ENCODE results near the gene DGKD.

Gene DGKD

GRCh38 chr2:233336541-233336940 is 17.8 kb upstream of the DGKD start:
- DNase-seq (ENCODE audit: low read depth) = no peak

- no peak for DNase-seq (ENCODE audit: low read depth)
Observed at GRCh38 chr2:233338046-233338445, 16.2 kb upstream of the DGKD start.

- DNase-seq (ENCODE audit: low read depth) = no peak
Observed at GRCh38 chr2:233338812-233339368, 15.4 kb upstream of the DGKD start.

- no peak for DNase-seq (ENCODE audit: low read depth)
Observed at GRCh38 chr2:233339427-233339826, 14.9 kb upstream of the DGKD start.

DNA sequence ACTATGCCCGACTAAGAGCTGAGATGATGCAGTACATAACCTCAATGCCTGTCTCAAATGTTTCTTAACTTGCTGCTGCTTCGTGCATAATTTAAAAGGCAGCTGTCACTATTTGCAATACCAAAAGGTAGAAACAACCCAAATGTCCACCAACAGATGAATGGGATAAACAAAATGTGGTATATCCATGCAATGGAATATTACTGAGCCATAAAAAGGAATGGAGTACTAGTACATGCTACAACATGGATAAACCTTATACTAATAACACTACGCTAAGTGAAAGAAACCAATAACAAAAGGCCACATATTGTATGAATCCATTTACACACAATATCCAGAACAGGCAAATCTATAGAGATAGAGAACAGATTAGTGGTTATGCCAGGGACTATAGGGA is 13.0 kb upstream of the DGKD start:
- DNase-seq (ENCODE audit: low read depth) = no peak

- no peak for DNase-seq (ENCODE audit: low read depth)
Observed at GRCh38 chr2:233342301-233342700, 12.0 kb upstream of the DGKD start.

- DNase-seq (ENCODE audit: low read depth) = no peak
Observed at GRCh38 chr2:233343171-233343705, 11.1 kb upstream of the DGKD start.

GRCh38 chr2:233346376-233346775 is 7.9 kb upstream of the DGKD start:
- DNase-seq (ENCODE audit: low read depth) = no peak

DNA sequence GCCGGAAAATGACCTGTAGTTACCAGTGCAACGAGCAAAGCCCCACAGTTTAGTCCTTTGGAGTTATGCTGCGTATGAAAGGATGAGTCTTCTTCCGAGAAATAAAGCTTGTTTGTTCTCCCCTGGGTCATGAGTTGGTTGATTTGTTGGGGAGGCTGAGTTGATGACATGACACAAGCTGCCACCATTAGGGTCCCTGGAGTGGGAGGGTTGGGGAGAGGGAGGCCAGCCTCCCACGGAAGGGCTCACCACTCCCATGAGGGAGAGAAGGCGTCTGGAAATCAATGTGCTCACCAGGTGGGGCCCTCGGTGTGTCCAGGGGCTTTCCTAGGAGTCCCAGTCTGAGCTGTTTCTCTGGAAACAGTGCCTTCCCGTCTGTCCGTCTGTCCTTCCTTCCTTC is 7.4 kb upstream of the DGKD start:
- no peak for DNase-seq (ENCODE audit: low read depth)

DNA sequence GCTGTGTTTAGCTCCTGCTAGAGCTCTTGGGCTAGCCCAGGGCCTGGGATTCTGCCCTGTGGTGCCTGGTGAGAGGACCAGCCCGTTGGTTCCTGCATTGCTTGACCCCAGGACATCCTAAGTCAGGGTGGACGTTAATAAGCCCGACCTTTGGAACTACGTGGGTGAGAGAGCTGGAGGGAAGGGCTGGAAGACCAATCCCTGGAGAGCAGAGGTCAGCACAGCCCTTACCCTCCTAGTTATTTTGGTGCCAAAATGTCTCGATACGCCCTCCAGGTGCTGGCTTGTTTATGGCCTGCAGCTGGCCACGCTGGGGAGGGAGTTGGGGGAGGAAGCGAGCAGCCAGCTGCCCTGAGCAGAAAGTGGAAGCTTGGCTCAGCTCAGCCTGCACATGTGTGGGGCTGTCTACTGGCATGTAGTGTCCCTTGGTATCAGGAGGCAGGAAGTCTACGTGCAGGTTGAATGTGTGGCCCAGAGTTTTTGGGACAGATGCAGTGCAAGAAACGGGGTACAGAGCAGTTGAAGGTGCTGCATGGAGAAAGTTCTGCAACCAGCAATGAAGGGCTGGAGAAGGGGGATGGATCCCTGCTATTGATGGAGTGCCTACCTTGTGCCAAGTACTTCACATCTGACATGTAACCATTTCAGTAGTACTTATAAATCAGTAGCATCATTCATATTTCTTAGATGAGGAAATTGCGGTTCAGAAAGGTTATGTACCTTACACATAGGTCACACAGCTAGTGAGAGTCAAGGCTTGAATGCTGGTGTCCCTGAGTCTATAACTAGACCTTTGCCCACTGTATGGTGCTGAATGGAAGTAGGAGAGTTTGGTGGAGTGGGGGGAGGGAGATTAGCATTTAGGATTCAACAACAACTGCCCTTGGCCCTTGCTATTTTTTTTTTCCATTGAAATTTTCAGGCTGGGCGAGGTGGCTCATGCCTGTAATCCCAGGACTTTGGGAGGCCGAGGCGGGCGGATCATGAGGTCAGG is 5.0 kb upstream of the DGKD start:
- DNase-seq (ENCODE audit: low read depth) = no peak

GRCh38 chr2:233350708-233351107 is 3.6 kb upstream of the DGKD start:
- no peak for DNase-seq (ENCODE audit: low read depth)

- no peak for DNase-seq (ENCODE audit: low read depth)
Observed at GRCh38 chr2:233351423-233351822, 2.9 kb upstream of the DGKD start.

DNA sequence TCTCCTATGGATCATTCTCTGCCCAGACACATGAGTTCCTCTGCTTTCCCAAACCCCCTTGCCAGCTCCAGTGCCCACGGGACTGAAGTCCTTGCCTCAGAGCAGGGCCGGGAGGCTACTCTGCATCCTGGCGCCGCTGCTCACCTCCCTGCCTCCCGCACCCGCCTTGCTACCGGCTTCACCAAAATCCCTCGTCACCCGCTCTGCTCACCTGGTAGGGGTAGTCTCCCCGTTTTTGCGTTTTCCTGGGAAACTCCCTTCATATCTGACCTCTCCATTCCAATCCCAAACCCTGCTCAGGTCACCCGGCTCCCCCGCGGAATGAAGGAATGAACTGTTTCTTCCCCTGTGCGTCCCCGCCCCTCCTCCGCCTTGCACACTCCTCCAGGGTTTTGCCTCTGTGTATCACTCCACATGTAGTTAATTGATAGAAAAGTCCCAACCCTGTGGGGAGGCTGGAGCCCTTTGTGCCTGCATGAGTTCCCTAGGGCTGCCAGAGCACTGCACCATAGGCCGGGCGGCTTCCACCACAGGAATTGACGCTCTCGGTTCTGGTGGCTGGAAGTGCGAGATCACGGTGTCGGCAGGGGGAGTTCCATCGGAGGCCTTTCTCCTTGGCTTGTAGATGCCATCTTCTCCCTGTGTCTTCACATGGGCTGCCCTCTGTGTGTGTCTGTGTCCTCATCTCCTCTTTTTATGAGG is 2.0 kb upstream of the DGKD start:
- DNase-seq (ENCODE audit: low read depth) = no peak

DNA sequence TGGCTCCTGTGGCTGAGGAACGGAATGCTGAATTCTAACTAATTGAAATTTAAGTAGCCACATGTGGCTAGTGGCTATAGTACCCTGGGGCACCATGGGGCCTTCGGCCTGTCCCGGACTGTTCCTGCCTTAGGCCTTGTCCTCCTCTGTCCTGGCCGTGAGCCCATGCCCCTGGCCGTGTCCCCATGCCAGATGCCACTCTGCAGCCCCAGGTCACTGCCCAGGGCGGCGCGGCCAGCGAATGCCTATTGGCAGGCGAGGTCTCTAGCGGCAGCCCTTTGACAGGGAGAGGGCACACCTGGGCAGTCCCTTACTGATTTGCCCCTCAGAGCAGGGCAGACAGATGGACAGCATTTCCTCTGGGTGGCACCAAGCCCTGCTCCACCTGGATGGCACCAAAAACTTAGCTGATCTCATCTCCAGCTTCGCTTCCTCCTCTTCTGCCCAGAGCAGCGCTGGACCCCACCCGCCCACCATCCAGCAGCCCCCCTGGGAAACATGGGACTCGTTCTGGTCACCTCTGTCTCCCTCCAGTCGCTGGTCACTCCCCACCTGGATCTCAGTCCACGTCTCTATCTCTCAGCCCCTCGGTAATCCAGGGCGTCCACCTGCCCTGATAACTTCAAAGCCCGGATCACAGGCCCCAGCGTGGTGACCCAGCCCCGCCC is 1.1 kb upstream of the DGKD start:
- DNase-seq (ENCODE audit: low read depth) = no peak

- DNase-seq (ENCODE audit: low read depth) = no peak
Observed at GRCh38 chr2:233354500-233354924, 218 bp downstream of the DGKD start.

- no peak for DNase-seq (ENCODE audit: low read depth)
Observed at GRCh38 chr2:233354971-233355574, 779 bp downstream of the DGKD start.

- no peak for DNase-seq (ENCODE audit: low read depth)
Observed at GRCh38 chr2:233355916-233356315, 1.6 kb downstream of the DGKD start.

DNA sequence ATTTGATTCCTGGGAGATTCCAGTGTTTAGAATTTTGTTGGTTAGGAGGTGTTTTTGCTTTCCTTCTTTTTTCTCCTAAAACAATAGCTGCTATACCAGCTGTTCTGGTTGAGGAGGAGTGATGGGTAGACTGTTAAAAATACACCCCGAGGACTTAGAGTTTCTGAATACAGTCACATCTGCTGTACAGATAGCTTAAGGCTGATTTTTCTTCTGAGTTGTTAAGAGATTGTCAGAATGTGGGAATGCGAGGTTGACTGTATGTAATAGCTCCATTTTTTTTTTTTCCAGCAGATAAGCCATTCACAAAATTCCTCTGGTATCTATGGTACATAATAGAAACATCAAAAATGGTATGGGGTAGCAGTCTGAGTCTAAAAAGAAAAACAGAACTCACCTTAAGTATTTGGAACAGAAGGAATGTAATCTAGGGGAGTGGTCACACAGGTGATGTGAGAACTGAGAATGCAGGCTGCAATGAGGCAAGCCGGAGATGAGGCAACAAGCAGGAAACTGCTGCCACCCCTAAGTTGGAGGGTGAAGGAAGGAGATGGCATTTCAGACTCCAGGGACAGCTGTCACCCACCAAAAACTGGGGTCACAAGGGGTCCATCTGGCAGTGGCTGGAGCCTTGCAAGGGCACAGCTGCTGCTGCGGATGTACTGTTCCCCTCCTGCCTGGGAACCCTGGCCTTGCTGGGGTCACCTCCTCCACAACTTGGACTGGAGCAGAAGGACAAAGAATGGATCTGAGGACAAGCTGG is 2.4 kb downstream of the DGKD start:
- no peak for DNase-seq (ENCODE audit: low read depth)

- no peak for DNase-seq (ENCODE audit: low read depth)
Observed at GRCh38 chr2:233358335-233358734, 4.0 kb downstream of the DGKD start.

GRCh38 chr2:233358947-233359346 is 4.7 kb downstream of the DGKD start:
- no peak for DNase-seq (ENCODE audit: low read depth)

DNA sequence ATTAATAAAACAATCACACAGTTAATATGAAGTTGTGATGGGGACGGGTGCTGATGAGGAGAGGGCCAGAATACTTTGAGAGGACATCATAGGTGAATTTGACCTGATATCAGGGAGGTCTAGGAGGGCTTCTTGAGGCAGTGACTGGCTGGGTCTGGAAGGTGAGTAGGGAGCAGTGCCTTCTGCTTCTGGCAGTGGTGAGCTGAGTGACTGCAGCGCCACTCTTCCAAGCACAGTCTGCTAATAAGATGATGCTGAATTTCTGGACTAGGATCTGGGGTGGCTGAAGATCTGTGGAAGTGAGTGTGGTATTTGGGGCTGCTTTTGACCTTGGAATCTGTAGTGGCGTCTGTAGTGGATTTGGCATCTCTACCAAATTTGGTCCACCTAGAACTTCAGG is 5.5 kb downstream of the DGKD start:
- no peak for DNase-seq (ENCODE audit: low read depth)
